ENCODE data around the gene MYEOV. TPM values are rescaled to one million over a fixed set of nuclear protein-coding genes. Genes with fewer than 3 reads are reported as not detected.
A peak's percentile ranks its signal among the peaks of the same experiment; 100 is the strongest.

Gene MYEOV
- total RNA-seq, 3 donors from 2014 or later: 2.8 to 7.5 (median 6.2) TPM

DNA sequence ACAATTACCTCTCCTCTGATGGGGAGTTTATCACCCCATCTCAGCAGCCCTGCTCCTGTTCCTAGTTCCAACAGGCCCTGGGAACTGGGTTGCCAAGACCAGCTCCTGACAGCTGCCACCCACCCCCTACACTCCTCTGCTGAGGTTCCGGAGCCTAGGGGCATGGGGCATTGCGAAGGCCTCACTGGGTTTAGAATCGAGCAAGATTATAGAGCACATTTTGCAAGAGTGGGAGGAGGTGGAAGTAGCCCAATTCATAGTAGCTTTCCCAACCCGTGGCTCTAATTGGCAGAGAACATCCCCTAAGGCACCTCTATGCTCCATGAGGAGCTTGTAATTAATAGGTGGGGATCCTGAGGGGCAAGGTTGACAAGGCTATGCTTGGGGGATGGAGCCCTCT is 23.0 kb downstream of the MYEOV start:
- no peak overlapping the region for H3K4me3 ChIP-seq
- TF ChIP-seq, protein P1, sequence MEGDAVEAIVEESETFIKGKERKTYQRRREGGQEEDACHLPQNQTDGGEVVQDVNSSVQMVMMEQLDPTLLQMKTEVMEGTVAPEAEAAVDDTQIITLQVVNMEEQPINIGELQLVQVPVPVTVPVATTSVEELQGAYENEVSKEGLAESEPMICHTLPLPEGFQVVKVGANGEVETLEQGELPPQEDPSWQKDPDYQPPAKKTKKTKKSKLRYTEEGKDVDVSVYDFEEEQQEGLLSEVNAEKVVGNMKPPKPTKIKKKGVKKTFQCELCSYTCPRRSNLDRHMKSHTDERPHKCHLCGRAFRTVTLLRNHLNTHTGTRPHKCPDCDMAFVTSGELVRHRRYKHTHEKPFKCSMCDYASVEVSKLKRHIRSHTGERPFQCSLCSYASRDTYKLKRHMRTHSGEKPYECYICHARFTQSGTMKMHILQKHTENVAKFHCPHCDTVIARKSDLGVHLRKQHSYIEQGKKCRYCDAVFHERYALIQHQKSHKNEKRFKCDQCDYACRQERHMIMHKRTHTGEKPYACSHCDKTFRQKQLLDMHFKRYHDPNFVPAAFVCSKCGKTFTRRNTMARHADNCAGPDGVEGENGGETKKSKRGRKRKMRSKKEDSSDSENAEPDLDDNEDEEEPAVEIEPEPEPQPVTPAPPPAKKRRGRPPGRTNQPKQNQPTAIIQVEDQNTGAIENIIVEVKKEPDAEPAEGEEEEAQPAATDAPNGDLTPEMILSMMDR (IDR thresholded peaks at IDR 0.05): no peak
- no peaks in the 10 kb centered on the region for H3K9me3 ChIP-seq
- no peaks in the 10 kb centered on the region for H3K36me3 ChIP-seq (ENCODE audit: low read depth)
- intact Hi-C loops (cut with DNase I, micrococcal nuclease): no loop called here
- no peaks in the 10 kb centered on the region for H3K4me1 ChIP-seq (ENCODE audit: low read depth)
- DNase-seq: no peak
- ATAC-seq: no peak

GRCh38 chr11:69317401-69318092 is 23.6 kb downstream of the MYEOV start:
- intact Hi-C loops (cut with DNase I, micrococcal nuclease): no loop called here
- Histone ChIP-seq H3K4me1 (ENCODE audit: low read depth) (no peaks in the 10 kb centered on the region), H3K36me3 (ENCODE audit: low read depth) (no peaks in the 10 kb centered on the region), H3K9me3 (no peaks in the 10 kb centered on the region), H3K4me3 (no peak overlapping the region)
- TF ChIP-seq, protein P1 (IDR thresholded peaks at IDR 0.05): no peak
- DNase-seq (no peak), ATAC-seq (no peak)

GRCh38 chr11:69318093-69318420 is 24.1 kb downstream of the MYEOV start:
- no peaks in the 10 kb centered on the region for H3K4me1 ChIP-seq (ENCODE audit: low read depth)
- DNase-seq (no peak), ATAC-seq (no peak)
- TF ChIP-seq, protein P1 (IDR thresholded peaks at IDR 0.05): no peak
- intact Hi-C loops (cut with DNase I, micrococcal nuclease): no loop called here
- H3K4me3 ChIP-seq: no peak overlapping the region
- no peaks in the 10 kb centered on the region for H3K9me3 ChIP-seq
- H3K36me3 ChIP-seq (ENCODE audit: low read depth): no peaks in the 10 kb centered on the region

- TF ChIP-seq, protein P1 (IDR thresholded peaks at IDR 0.05): no peak
- no peaks in the 10 kb centered on the region for H3K4me1 ChIP-seq (ENCODE audit: low read depth)
- intact Hi-C loops (cut with DNase I, micrococcal nuclease): no loop called here
- ATAC-seq: no peak
- DNase-seq: peak in 1 of 3 donors; percentile 13
- H3K4me3 ChIP-seq: no peak overlapping the region
- H3K9me3 ChIP-seq: no peaks in the 10 kb centered on the region
- no peaks in the 10 kb centered on the region for H3K36me3 ChIP-seq (ENCODE audit: low read depth)
Measured at GRCh38 chr11:69319255-69320106, 25.5 kb downstream of the MYEOV start.

- Histone ChIP-seq H3K4me1 (ENCODE audit: low read depth) (no peaks in the 10 kb centered on the region), H3K9me3 (no peaks in the 10 kb centered on the region), H3K36me3 (ENCODE audit: low read depth) (no peaks in the 10 kb centered on the region), H3K4me3 (no peak overlapping the region)
- TF ChIP-seq, protein P1 (IDR thresholded peaks at IDR 0.05): no peak
- ATAC-seq (no peak), DNase-seq (no peak)
- intact Hi-C loops (cut with DNase I, micrococcal nuclease): no loop called here
Measured at GRCh38 chr11:69320326-69320725, 26.4 kb downstream of the MYEOV start.

Data from mucosa of descending colon (tissue), 3 donors.